HepG2 (cell line): Measurements from ENCODE around the gene MYL3.

Source experiments
- CEBPB ChIP-seq: IDR thresholded peaks from 2 replicates; pipeline ENCODE4 v1.6.1; 2011; ENCODE audit warnings: low read depth, low read length, improper control_type of control experiment, borderline replicate concordance
- CREB1 ChIP-seq, 2 experiments: fragments of 450-650 bp in 1 of 2; IDR thresholded peaks; 2 replicates each; pipeline ENCODE4 v1.6.1; 2016 to 2017; ENCODE audit warnings: control low read depth in 1 of 2, mild to moderate bottlenecking in 1 of 2, missing compliant biosample characterization in 1 of 2, missing genetic modification characterization in 1 of 2
- GABPA ChIP-seq, 2 experiments: IDR thresholded peaks; 2 replicates each; pipeline ENCODE4 v1.6.1; 2011 to 2016; ENCODE audit warnings: low read depth in 2 of 2, low read length in 1 of 2, missing biosample characterization in 1 of 2, missing genetic modification characterization in 1 of 2
- KDM1A ChIP-seq: IDR thresholded peaks from 2 replicates; pipeline ENCODE4 v1.6.1; 2016; ENCODE audit warnings: missing compliant biosample characterization
- MTF1 ChIP-seq: sonication (generic); formaldehyde crosslinking; IDR thresholded peaks from 2 replicates; pipeline ENCODE4 v1.5.0; 2020; ENCODE audit warnings: missing genetic modification reagents
- TF ChIP-seq, protein P1 (sequence below): sonication (generic); formaldehyde crosslinking; IDR thresholded peaks from 2 replicates; pipeline ENCODE4 v1.5.0; 2020; ENCODE audit warnings: mild to moderate bottlenecking, missing genetic modification reagents, moderate library complexity

DNA sequence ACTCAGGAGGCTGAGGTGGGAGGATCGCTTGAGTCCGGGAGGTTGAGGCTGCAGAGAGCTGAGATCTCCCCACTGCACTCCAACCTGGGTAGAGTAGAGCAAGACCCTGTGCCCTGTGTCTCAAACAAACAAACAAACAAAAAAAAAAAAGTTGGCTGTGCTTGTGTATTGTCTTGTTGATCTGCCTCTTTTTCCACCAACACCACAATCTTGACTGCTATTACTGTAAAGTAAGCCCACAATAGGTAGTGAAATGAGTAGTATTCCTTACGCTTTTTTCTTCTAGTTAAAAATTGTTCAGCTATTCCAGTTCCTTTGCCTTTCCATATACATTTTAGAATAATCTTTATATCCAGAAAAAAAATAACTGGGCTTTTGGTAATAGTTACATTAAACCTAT is 49.7 kb upstream of the MYL3 start:
- no peak for TF ChIP-seq MTF1 (CRISPR knock-in tag)
- TF ChIP-seq CEBPB, result no peak
- TF ChIP-seq GABPA (IDR thresholded peaks at IDR 0.05; ENCODE audit: low read depth, low read length), result no peak
- no peak for TF ChIP-seq GABPA (CRISPR knock-in tag; IDR thresholded peaks at IDR 0.05; ENCODE audit: low read depth)
- TF ChIP-seq, protein P1, sequence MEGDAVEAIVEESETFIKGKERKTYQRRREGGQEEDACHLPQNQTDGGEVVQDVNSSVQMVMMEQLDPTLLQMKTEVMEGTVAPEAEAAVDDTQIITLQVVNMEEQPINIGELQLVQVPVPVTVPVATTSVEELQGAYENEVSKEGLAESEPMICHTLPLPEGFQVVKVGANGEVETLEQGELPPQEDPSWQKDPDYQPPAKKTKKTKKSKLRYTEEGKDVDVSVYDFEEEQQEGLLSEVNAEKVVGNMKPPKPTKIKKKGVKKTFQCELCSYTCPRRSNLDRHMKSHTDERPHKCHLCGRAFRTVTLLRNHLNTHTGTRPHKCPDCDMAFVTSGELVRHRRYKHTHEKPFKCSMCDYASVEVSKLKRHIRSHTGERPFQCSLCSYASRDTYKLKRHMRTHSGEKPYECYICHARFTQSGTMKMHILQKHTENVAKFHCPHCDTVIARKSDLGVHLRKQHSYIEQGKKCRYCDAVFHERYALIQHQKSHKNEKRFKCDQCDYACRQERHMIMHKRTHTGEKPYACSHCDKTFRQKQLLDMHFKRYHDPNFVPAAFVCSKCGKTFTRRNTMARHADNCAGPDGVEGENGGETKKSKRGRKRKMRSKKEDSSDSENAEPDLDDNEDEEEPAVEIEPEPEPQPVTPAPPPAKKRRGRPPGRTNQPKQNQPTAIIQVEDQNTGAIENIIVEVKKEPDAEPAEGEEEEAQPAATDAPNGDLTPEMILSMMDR (CRISPR knock-in tag), result no peak
- TF ChIP-seq KDM1A (CRISPR knock-in tag), result no peak
- TF ChIP-seq CREB1 (IDR thresholded peaks at IDR 0.05), result no peak
- no peak for TF ChIP-seq CREB1 (CRISPR knock-in tag; IDR thresholded peaks at IDR 0.05)
